Erythroblast (primary cell): ENCODE data around the gene SATB2.

Experiments used
- GATA1 ChIP-seq: IDR thresholded peaks from 2 replicates; pipeline ENCODE4 v1.6.1; 2011; ENCODE audit warnings: low read depth, mild to moderate bottlenecking, control low read depth, low read length, moderate library complexity
- POLR2A ChIP-seq: IDR thresholded peaks from 2 replicates; pipeline ENCODE4 v1.6.1; 2011; ENCODE audit warnings: mild to moderate bottlenecking, low read length

- TF ChIP-seq POLR2A = no peak
- TF ChIP-seq GATA1 = no peak
Measured at GRCh38 chr2:199405241-199405640, 52.5 kb downstream of the SATB2 start.
